LNCaP clone FGC (cell line): ENCODE measurements around the gene PRTFDC1.

Experiments used
- DNase-seq: peaks from one replicate; pipeline ENCODE4 v3.0.0-alpha.2; 2011; ENCODE audit warnings: low read depth
- H3K4me3 ChIP-seq: 2 replicates; pipeline ENCODE4 v1.5.1; 2011; ENCODE audit warnings: mild to moderate bottlenecking, low read depth, low read length, control low read depth
- CTCF ChIP-seq: IDR thresholded peaks from 2 replicates; pipeline ENCODE4 v1.5.1; 2012; ENCODE audit warnings: mild to moderate bottlenecking; ENCODE audit not compliant: control insufficient read depth, insufficient read depth; ENCODE audit errors: extremely low read depth

PRTFDC1 gene

GRCh38 chr10:24952143-24952706, at the start of gene PRTFDC1:
Gene PRTFDC1 (minus strand): TSS chr10:24952606. CDS start chr10:24952575, 31 bp downstream.
- TF ChIP-seq CTCF: no peak
- no peak for DNase-seq
- H3K4me3 ChIP-seq: no peak within 1 kb of the TSS

- DNase-seq: no peak
- no peak overlapping the region for H3K4me3 ChIP-seq
- no peak for TF ChIP-seq CTCF
These were observed 45.6 kb upstream of the PRTFDC1 start for GRCh38 chr10:24998044-24998443.

- no peak for TF ChIP-seq CTCF
These were observed 42.7 kb upstream of the PRTFDC1 start for GRCh38 chr10:24995072-24995471.

GRCh38 chr10:24993237-24993958, 41.0 kb upstream of the PRTFDC1 start:
- no peak for TF ChIP-seq CTCF
- H3K4me3 ChIP-seq: no peak overlapping the region
- DNase-seq: no peak

More at GRCh38 chr10:24995072-24995471, 42.7 kb upstream of the PRTFDC1 start:
- DNase-seq: no peak
- H3K4me3 ChIP-seq: no peak overlapping the region

GRCh38 chr10:24992512-24993133, 40.2 kb upstream of the PRTFDC1 start:
- no peak for DNase-seq
- TF ChIP-seq CTCF: no peak
- no peak overlapping the region for H3K4me3 ChIP-seq

- H3K4me3 ChIP-seq: no peak overlapping the region
- no peak for DNase-seq
- TF ChIP-seq CTCF: no peak
These were observed 38.9 kb upstream of the PRTFDC1 start for GRCh38 chr10:24991298-24991697.
